ENCODE results near the gene RAD1. TPM values are rescaled to one million over a fixed set of nuclear protein-coding genes. Genes with fewer than 3 reads are reported as not detected.

Gene RAD1, protein sequence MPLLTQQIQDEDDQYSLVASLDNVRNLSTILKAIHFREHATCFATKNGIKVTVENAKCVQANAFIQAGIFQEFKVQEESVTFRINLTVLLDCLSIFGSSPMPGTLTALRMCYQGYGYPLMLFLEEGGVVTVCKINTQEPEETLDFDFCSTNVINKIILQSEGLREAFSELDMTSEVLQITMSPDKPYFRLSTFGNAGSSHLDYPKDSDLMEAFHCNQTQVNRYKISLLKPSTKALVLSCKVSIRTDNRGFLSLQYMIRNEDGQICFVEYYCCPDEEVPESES
- 10 to 100 TPM; 11.4 to 29.9 (median 17.7) TPM for total RNA-seq

DNA sequence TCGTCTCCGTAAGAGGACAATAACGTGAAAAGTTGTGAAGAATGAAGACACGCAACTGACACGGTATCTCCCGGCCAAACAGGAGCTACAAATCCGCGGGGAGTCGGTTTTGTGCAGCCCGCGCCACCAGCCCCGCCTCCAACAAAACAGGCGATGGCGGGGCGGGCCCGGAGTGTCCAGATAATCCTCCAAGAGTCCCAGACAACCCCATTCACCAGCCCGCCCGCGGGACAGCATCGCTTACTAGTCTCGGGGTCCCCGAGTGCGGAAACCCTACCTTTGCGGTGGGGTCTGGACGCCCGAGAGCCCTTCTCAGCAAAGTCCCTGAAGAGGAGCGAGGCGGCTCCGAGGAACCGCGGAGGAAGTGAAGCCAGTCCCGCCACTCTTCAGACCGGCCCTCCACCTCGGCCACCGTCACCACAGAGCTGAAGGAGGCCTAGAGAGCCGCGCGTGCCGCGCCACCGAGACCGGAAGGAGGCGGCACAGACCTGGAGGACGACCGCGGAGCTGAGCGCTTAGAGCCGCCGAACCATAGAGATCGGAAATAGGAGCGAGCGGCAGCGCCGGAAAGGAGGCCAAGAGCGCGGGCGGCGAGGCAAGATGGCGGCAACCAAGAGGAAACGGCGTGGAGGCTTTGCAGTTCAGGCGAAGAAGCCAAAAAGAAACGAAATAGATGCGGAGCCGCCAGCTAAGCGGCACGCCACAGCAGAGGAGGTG, at the start of gene RAD1, which contains the start of gene BRIX1:
Gene RAD1 (minus strand): TSS at position 366 of the 717 bp plus-strand sequence. CDS start 612 bp downstream, outside the sequence.
Gene BRIX1 (plus strand): TSS at position 573 of the 717 bp plus-strand sequence. CDS start 28 bp downstream, at position 601.
- H3K27me3 ChIP-seq: no peaks in the 10 kb centered on the region
- H3K36me3 ChIP-seq: peaks cover 29% of the 10 kb centered on the region
- WGBS: under 1% methylated on average over 39 of the region's 67 CpGs
- peak within 1 kb of the TSS; percentile 92 for H3K27ac ChIP-seq
- no peak for TF ChIP-seq EP300 (IDR thresholded peaks at IDR 0.05)
- TF ChIP-seq POLR2AphosphoS5 (IDR thresholded peaks at IDR 0.05): peak in 2 of 3 donors; percentile 58 to 99
- TF ChIP-seq POLR2A (IDR thresholded peaks at IDR 0.05): peak in 1 of 2 donors; percentile 48
- TF ChIP-seq, protein P1, sequence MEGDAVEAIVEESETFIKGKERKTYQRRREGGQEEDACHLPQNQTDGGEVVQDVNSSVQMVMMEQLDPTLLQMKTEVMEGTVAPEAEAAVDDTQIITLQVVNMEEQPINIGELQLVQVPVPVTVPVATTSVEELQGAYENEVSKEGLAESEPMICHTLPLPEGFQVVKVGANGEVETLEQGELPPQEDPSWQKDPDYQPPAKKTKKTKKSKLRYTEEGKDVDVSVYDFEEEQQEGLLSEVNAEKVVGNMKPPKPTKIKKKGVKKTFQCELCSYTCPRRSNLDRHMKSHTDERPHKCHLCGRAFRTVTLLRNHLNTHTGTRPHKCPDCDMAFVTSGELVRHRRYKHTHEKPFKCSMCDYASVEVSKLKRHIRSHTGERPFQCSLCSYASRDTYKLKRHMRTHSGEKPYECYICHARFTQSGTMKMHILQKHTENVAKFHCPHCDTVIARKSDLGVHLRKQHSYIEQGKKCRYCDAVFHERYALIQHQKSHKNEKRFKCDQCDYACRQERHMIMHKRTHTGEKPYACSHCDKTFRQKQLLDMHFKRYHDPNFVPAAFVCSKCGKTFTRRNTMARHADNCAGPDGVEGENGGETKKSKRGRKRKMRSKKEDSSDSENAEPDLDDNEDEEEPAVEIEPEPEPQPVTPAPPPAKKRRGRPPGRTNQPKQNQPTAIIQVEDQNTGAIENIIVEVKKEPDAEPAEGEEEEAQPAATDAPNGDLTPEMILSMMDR (IDR thresholded peaks at IDR 0.05): no peak
- no peaks in the 10 kb centered on the region for H3K9me3 ChIP-seq
- H3K4me1 ChIP-seq: peaks cover 32% of the 10 kb centered on the region
- peak within 1 kb of the TSS; percentile 91 for H3K4me3 ChIP-seq
- peak; percentile 97 to 98 for DNase-seq (ENCODE audit: low spot score in 2 of 2)

DNA sequence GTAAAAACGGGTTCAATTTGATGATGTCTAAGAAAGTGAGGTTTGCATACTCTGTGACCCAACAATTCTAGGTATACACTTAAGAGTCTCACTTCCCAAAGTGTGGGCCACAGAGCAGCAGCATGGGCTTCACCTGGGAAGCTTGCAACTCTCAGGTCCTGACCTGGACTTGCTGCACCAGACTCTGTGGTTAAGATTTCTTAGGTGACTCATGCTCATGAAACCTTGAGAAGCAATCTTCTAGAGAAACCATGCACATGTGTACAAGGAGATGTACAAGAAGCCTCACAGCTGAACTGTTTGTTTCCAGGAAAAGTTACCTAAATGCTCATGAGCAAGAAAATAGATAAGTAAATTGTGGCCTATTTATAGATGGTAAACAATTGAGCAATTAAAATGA, 44.0 kb upstream of the RAD1 start:
- WGBS: 83% methylated on average over 1 of the region's 1 CpG

DNA sequence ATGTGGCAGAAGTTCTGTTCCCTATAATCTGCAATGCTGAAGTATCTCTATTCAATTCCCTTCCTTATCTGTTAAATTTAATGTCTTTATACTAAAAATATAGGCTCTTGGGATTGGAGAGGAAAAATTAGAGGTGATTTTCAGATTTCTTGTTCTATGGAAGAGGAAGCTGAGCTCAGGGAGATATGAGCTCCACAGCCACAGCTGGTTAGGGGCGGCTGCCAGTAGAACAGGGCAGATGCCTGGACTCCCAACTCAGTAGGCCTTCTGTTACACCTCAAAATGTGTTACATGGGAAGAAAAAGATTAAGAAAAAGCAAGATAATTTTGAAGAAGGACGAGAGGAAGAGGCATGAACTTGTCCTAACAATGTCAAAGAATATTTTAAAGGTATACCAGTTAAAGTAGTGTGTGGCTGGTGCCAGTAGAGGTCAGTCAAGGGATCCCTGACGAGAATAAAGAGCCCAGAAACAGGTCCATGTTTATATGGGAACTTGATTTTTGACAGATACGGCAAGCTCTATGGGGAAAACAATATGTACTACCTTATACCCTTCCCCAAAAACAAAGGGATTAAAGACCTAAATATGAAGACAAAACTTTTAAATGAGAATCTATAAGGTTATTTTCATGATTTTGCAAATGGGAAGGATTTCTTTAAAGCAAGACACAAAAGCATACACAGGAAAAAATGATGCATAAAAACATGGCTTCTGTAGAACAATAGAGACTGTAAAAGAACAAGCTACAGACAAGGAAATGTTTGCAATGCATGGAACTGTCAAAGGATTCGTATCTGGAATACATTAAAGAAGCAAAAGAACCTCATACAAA, 42.8 kb upstream of the RAD1 start:
- Histone ChIP-seq H3K27ac (no peak overlapping the region), H3K4me3 (no peak overlapping the region), H3K4me1 (no peaks in the 10 kb centered on the region), H3K27me3 (no peaks in the 10 kb centered on the region), H3K9me3 (no peaks in the 10 kb centered on the region), H3K36me3 (peaks cover 24% of the 10 kb centered on the region)
- 43% methylated on average over 5 of the region's 5 CpGs for WGBS
- TF ChIP-seq EP300 (IDR thresholded peaks at IDR 0.05) (no peak), POLR2AphosphoS5 (IDR thresholded peaks at IDR 0.05) (no peak), POLR2A (IDR thresholded peaks at IDR 0.05) (no peak)
- TF ChIP-seq, protein P1 (IDR thresholded peaks at IDR 0.05): peak in 1 of 2 donors; percentile 43
- DNase-seq (ENCODE audit: low spot score in 2 of 2): no peak

More for the DNA sequence above, 44.0 kb upstream of the RAD1 start:
- no peak overlapping the region for H3K27ac ChIP-seq
- DNase-seq (ENCODE audit: low spot score in 2 of 2): no peak
- no peak overlapping the region for H3K4me3 ChIP-seq
- TF ChIP-seq POLR2AphosphoS5 (IDR thresholded peaks at IDR 0.05): no peak
- no peak for TF ChIP-seq POLR2A (IDR thresholded peaks at IDR 0.05)
- TF ChIP-seq, protein P1 (IDR thresholded peaks at IDR 0.05): no peak
- TF ChIP-seq EP300 (IDR thresholded peaks at IDR 0.05): no peak
- H3K9me3 ChIP-seq: no peaks in the 10 kb centered on the region
- no peaks in the 10 kb centered on the region for H3K27me3 ChIP-seq
- H3K36me3 ChIP-seq: peaks cover 14% of the 10 kb centered on the region
- no peaks in the 10 kb centered on the region for H3K4me1 ChIP-seq

DNA sequence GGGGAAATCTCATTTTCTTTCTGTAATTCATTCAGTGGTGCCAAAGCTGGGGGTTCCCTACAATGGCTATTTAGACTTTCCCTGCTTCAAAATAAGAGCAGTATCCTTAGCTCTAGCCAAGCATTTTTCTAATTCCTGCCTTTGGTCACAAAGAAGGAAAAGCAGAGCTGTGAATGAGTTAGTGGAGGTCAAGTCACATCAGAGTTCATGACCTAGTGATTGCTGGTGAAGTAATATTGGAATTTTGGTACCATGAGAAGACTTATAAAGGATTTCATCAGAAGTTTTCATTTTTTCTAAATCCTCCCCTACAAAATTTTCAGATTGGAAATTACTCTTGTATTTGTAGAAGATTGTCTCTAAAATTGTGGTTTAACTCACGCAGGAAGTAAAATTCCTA, 42.0 kb upstream of the RAD1 start:
- Histone ChIP-seq H3K36me3 (peaks cover 32% of the 10 kb centered on the region), H3K27me3 (no peaks in the 10 kb centered on the region), H3K9me3 (no peaks in the 10 kb centered on the region), H3K27ac (no peak overlapping the region), H3K4me3 (no peak overlapping the region), H3K4me1 (no peaks in the 10 kb centered on the region)
- TF ChIP-seq POLR2AphosphoS5 (IDR thresholded peaks at IDR 0.05) (no peak), EP300 (IDR thresholded peaks at IDR 0.05) (no peak)
- DNase-seq (ENCODE audit: low spot score in 2 of 2): no peak
- 98% methylated on average over 1 of the region's 1 CpG for WGBS

DNA sequence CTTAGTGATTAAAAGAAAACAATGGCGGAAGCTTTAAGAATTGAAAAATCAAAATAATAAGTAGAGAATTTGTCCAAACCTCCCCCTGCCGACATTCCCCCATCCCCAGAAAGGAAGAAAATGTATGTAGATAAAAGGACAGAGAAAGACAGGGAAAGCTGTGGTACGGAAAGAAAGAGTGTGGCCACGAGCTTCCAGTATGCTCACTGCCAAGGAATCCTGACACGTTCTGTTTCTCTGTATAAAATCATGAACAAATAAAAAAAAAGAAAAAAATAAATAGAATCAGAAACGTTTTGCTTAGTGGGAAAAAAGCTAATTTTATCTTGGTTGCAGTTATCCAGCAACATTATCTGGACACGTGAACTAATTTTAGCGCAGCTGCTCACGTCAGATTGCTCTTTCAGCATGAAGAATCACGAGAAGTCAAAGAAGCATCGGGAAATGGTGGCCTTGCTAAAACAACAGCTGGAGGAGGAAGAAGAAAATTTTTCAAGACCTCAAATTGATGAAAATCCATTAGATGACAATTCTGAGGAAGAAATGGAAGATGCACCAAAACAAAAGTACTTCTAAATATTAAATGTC, 29.2 kb upstream of the RAD1 start:
- WGBS: 91% methylated on average over 11 of the region's 11 CpGs
- no peak for DNase-seq (ENCODE audit: low spot score in 2 of 2)
- TF ChIP-seq POLR2A (IDR thresholded peaks at IDR 0.05): no peak
- TF ChIP-seq EP300 (IDR thresholded peaks at IDR 0.05): no peak
- no peak for TF ChIP-seq POLR2AphosphoS5 (IDR thresholded peaks at IDR 0.05)
- TF ChIP-seq, protein P1 (IDR thresholded peaks at IDR 0.05): no peak
- Histone ChIP-seq H3K36me3 (peaks cover 59% of the 10 kb centered on the region), H3K4me3 (no peak overlapping the region), H3K27me3 (no peaks in the 10 kb centered on the region), H3K27ac (no peak overlapping the region), H3K9me3 (no peaks in the 10 kb centered on the region), H3K4me1 (no peaks in the 10 kb centered on the region)
